HepG2 (cell line): ENCODE measurements around the gene LSMEM2. TPM values are rescaled to one million over a fixed set of nuclear protein-coding genes. Genes with fewer than 3 reads are reported as not detected.
A peak's percentile ranks its signal among the peaks of the same experiment; 100 is the strongest.

Source experiments
- BRD4 ChIP-seq: sonication (generic); formaldehyde crosslinking; IDR thresholded peaks from 2 replicates; pipeline ENCODE4 v1.4.0; 2020; ENCODE audit warnings: missing genetic modification reagents
- EP300 ChIP-seq, 3 experiments: sonication (generic) in 1 of 3; formaldehyde crosslinking in 1 of 3; IDR thresholded peaks; 2 replicates each; pipeline versions ENCODE4 v1.5.1 to v1.6.1; 2011 to 2020; ENCODE audit warnings: low read depth in 2 of 3, low read length in 2 of 3, borderline replicate concordance in 1 of 3, improper control_type of control experiment in 1 of 3, mild to moderate bottlenecking in 1 of 3, missing genetic modification reagents in 1 of 3, moderate library complexity in 1 of 3
- IKZF1 ChIP-seq: fragments of 450-650 bp; IDR thresholded peaks from 2 replicates; pipeline ENCODE4 v1.7.1; 2016
- KDM3A ChIP-seq: IDR thresholded peaks from 2 replicates; pipeline ENCODE4 v1.6.1; 2018; ENCODE audit warnings: low read depth, missing compliant biosample characterization
- KDM4B ChIP-seq: sonication (generic); formaldehyde crosslinking; IDR thresholded peaks from 2 replicates; pipeline ENCODE4 v1.4.0; 2020; ENCODE audit warnings: missing genetic modification reagents
- MEF2D ChIP-seq: sonication (generic); formaldehyde crosslinking; IDR thresholded peaks from 2 replicates; pipeline ENCODE4 v1.5.1; 2020; ENCODE audit warnings: mild to moderate bottlenecking, missing genetic modification reagents
- NFYB ChIP-seq: sonication (generic); formaldehyde crosslinking; IDR thresholded peaks from 2 replicates; pipeline ENCODE4 v1.4.0; 2020; ENCODE audit warnings: missing genetic modification reagents
- SETDB1 ChIP-seq: sonication (generic); formaldehyde crosslinking; IDR thresholded peaks from 2 replicates; pipeline ENCODE4 v1.5.1; 2020; ENCODE audit warnings: missing genetic modification reagents, mild to moderate bottlenecking, borderline replicate concordance
- SP2 ChIP-seq: sonication (generic); formaldehyde crosslinking; IDR thresholded peaks from 2 replicates; pipeline ENCODE4 v1.5.1; 2020; ENCODE audit warnings: mild to moderate bottlenecking, missing genetic modification reagents
- ZBTB38 ChIP-seq: sonication (generic); formaldehyde crosslinking; IDR thresholded peaks from 2 replicates; pipeline ENCODE4 v1.5.1; 2020; ENCODE audit warnings: mild to moderate bottlenecking, missing genetic modification reagents
- ZFAT ChIP-seq: sonication (generic); formaldehyde crosslinking; conservative IDR thresholded peaks from 2 replicates; pipeline ENCODE4 v1.8.1; 2023; ENCODE audit warnings: missing genetic modification reagents, inconsistent platforms
- ZNF34 ChIP-seq: sonication (generic); formaldehyde crosslinking; IDR thresholded peaks from 2 replicates; pipeline ENCODE4 v1.4.0; 2020; ENCODE audit warnings: mild to moderate bottlenecking, missing genetic modification reagents, borderline replicate concordance
- ZNF557 ChIP-seq: sonication (generic); formaldehyde crosslinking; IDR thresholded peaks from 2 replicates; pipeline ENCODE4 v1.4.0; 2020; ENCODE audit warnings: missing genetic modification reagents
- ZNF724P ChIP-seq: sonication (generic); formaldehyde crosslinking; IDR thresholded peaks from 2 replicates; pipeline ENCODE4 v1.8.0; 2022; ENCODE audit warnings: missing genetic modification reagents, borderline replicate concordance
- polyA plus RNA-seq, 8 experiments: library from polyadenylated mRNA; depleted of rRNA in 3 of 8; stranded (reverse) in 7 of 8; unstranded in 1 of 8; fragments of >200 nt; fragmentation: Illumina TruSeq in 4 of 8; extraction: Trizol in 4 of 8; gene quantifications; 2 replicates each; pipeline versions ENCODE4 v1.2.1 to v1.2.3, GENCODE V29; 2011 to 2016; ENCODE audit warnings: low read depth in 4 of 8, missing spikeins in 1 of 8, mixed read lengths in 1 of 8; ENCODE audit not compliant: insufficient read depth in 1 of 8
- total RNA-seq, 5 experiments: library from RNA; depleted of rRNA; stranded (reverse); fragments of >200 nt; fragmentation: Illumina TruSeq; extraction: Trizol; gene quantifications; 2 replicates each; pipeline ENCODE4 v1.2.3, GENCODE V29; 2016; ENCODE audit warnings: low read depth in 1 of 5
- TF ChIP-seq, protein P1 (sequence below): sonication (generic); formaldehyde crosslinking; IDR thresholded peaks from 2 replicates; pipeline ENCODE4 v1.5.0; 2020; ENCODE audit warnings: mild to moderate bottlenecking, missing genetic modification reagents, borderline replicate concordance
- TF ChIP-seq, protein P2 (sequence below): sonication (generic); formaldehyde crosslinking; IDR thresholded peaks from 2 replicates; pipeline ENCODE4 v1.5.1; 2020; ENCODE audit warnings: mild to moderate bottlenecking, missing genetic modification reagents, moderate library complexity
- TF ChIP-seq, protein P3 (sequence below): sonication (generic); formaldehyde crosslinking; IDR thresholded peaks from 2 replicates; pipeline ENCODE4 v1.5.1; 2020; ENCODE audit warnings: mild to moderate bottlenecking, missing genetic modification reagents, moderate library complexity

The LSMEM2 gene
- total and polyA plus RNA-seq, 2 of the 13 experiments (the other 11 are each of a cell fraction or from before 2014, with no cell fraction given): 0.07 to 0.41 TPM

DNA sequence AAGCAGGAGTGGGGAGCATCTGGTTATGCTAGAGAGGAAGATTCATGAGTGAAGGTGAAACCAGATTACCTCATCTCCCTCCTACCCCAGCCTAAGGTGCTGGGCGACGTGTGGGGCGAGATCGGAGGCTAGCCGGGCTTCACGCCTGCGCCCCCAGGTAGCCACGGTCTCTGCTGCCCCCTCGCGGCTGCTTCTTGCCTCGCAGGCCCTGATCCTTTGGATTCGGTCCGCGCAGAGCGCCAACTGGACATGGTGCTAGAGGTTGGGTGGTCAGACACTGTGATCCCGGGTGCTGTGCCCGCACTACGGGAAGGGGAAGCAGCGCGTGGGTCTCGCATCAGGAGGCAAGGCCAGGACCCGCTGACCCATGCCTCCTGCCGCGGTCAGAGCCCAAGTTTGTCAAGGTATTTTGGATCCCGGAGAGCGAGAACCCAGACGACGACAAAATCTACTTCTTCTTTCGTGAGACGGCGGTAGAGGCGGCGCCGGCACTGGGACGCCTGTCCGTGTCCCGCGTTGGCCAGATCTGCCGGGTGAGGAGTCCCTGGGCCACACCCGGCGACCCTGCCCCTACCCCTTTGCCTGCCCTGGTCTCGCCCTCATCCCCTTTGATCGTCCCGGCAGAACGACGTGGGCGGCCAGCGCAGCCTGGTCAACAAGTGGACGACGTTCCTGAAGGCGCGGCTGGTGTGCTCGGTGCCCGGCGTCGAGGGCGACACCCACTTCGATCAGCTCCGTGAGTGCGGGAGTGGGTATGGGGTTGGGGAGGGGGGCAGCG is 5.8 kb upstream of the LSMEM2 start (continued):
- TF ChIP-seq, protein P1, sequence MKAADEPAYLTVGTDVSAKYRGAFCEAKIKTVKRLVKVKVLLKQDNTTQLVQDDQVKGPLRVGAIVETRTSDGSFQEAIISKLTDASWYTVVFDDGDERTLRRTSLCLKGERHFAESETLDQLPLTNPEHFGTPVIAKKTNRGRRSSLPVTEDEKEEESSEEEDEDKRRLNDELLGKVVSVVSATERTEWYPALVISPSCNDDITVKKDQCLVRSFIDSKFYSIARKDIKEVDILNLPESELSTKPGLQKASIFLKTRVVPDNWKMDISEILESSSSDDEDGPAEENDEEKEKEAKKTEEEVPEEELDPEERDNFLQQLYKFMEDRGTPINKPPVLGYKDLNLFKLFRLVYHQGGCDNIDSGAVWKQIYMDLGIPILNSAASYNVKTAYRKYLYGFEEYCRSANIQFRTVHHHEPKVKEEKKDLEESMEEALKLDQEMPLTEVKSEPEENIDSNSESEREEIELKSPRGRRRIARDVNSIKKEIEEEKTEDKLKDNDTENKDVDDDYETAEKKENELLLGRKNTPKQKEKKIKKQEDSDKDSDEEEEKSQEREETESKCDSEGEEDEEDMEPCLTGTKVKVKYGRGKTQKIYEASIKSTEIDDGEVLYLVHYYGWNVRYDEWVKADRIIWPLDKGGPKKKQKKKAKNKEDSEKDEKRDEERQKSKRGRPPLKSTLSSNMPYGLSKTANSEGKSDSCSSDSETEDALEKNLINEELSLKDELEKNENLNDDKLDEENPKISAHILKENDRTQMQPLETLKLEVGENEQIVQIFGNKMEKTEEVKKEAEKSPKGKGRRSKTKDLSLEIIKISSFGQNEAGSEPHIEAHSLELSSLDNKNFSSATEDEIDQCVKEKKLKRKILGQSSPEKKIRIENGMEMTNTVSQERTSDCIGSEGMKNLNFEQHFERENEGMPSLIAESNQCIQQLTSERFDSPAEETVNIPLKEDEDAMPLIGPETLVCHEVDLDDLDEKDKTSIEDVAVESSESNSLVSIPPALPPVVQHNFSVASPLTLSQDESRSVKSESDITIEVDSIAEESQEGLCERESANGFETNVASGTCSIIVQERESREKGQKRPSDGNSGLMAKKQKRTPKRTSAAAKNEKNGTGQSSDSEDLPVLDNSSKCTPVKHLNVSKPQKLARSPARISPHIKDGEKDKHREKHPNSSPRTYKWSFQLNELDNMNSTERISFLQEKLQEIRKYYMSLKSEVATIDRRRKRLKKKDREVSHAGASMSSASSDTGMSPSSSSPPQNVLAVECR (CRISPR knock-in tag): peak; percentile 51; the same call in 1 of the 2 replicates
- TF ChIP-seq ZNF557 (CRISPR knock-in tag) (no peak), ZNF724P (0 out of 2 replicates have a peak, but pooled peaks have one; percentile 43), KDM3A (peak; percentile 97), NFYB (no peak), ZBTB38 (CRISPR knock-in tag) (peak; percentile 99), ZFAT (no peak), ZNF34 (CRISPR knock-in tag) (no peak), BRD4 (CRISPR knock-in tag) (no peak), SP2 (no peak), MEF2D (no peak), KDM4B (CRISPR knock-in tag) (peak; percentile 89), IKZF1 (no peak), EP300 (IDR thresholded peaks at IDR 0.05; ENCODE audit: low read depth in 2 of 2, low read length in 2 of 2) (0 out of 4 replicates have a peak, but pooled peaks of 1 of the 2 experiments have one; percentile 26), EP300 (CRISPR knock-in tag; IDR thresholded peaks at IDR 0.05; ENCODE audit: borderline replicate concordance) (peak; percentile 41; the same call in 1 of the 2 replicates), SETDB1 (no peak)
- TF ChIP-seq, protein P2, sequence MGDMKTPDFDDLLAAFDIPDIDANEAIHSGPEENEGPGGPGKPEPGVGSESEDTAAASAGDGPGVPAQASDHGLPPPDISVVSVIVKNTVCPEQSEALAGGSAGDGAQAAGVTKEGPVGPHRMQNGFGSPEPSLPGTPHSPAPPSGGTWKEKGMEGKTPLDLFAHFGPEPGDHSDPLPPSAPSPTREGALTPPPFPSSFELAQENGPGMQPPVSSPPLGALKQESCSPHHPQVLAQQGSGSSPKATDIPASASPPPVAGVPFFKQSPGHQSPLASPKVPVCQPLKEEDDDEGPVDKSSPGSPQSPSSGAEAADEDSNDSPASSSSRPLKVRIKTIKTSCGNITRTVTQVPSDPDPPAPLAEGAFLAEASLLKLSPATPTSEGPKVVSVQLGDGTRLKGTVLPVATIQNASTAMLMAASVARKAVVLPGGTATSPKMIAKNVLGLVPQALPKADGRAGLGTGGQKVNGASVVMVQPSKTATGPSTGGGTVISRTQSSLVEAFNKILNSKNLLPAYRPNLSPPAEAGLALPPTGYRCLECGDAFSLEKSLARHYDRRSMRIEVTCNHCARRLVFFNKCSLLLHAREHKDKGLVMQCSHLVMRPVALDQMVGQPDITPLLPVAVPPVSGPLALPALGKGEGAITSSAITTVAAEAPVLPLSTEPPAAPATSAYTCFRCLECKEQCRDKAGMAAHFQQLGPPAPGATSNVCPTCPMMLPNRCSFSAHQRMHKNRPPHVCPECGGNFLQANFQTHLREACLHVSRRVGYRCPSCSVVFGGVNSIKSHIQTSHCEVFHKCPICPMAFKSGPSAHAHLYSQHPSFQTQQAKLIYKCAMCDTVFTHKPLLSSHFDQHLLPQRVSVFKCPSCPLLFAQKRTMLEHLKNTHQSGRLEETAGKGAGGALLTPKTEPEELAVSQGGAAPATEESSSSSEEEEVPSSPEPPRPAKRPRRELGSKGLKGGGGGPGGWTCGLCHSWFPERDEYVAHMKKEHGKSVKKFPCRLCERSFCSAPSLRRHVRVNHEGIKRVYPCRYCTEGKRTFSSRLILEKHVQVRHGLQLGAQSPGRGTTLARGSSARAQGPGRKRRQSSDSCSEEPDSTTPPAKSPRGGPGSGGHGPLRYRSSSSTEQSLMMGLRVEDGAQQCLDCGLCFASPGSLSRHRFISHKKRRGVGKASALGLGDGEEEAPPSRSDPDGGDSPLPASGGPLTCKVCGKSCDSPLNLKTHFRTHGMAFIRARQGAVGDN (CRISPR knock-in tag): peak; percentile 90
- TF ChIP-seq, protein P3, sequence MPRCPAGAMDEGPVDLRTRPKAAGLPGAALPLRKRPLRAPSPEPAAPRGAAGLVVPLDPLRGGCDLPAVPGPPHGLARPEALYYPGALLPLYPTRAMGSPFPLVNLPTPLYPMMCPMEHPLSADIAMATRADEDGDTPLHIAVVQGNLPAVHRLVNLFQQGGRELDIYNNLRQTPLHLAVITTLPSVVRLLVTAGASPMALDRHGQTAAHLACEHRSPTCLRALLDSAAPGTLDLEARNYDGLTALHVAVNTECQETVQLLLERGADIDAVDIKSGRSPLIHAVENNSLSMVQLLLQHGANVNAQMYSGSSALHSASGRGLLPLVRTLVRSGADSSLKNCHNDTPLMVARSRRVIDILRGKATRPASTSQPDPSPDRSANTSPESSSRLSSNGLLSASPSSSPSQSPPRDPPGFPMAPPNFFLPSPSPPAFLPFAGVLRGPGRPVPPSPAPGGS (CRISPR knock-in tag): 0 out of 2 replicates have a peak, but pooled peaks have one; percentile 33
